GM12872 (cell line): ENCODE data around the gene TRIM24.

ENCODE experiments used
- CTCF ChIP-seq: IDR thresholded peaks from 3 replicates; pipeline ENCODE4 v1.5.1; 2011; ENCODE audit warnings: low read depth, mild to moderate bottlenecking, low read length, moderate library complexity; ENCODE audit not compliant: insufficient read depth

TRIM24 gene

GRCh38 chr7:138546064-138546619, 86.1 kb downstream of the TRIM24 start:
- TF ChIP-seq CTCF = no peak

GRCh38 chr7:138546829-138547228, 86.8 kb downstream of the TRIM24 start:
- TF ChIP-seq CTCF = no peak

GRCh38 chr7:138549082-138549481, 89.0 kb downstream of the TRIM24 start:
- TF ChIP-seq CTCF = no peak

- no peak for TF ChIP-seq CTCF
Observed at GRCh38 chr7:138550337-138550736, 90.3 kb downstream of the TRIM24 start.

GRCh38 chr7:138551102-138551501, 91.0 kb downstream of the TRIM24 start:
- no peak for TF ChIP-seq CTCF

GRCh38 chr7:138553805-138554204, 93.7 kb downstream of the TRIM24 start:
- TF ChIP-seq CTCF = no peak

GRCh38 chr7:138554674-138555073, 94.6 kb downstream of the TRIM24 start:
- no peak for TF ChIP-seq CTCF

- no peak for TF ChIP-seq CTCF
Observed at GRCh38 chr7:138555684-138556083, 95.6 kb downstream of the TRIM24 start.
